K562 (cell line): Measurements from ENCODE around the gene AMBRA1. TPM values are rescaled to one million over a fixed set of nuclear protein-coding genes. Genes with fewer than 3 reads are reported as not detected.

Experiments used
- ATAC-seq: fragments of 200-7000 bp; cut with Tn5 transposase; 3 replicates; pipeline ENCODE4 v1.9.1; 2020; ENCODE audit warnings: moderate library complexity
- BruUV-seq: library from RNA; stranded (reverse); fragments of 400-500 nt; replicated peaks from 2 replicates; lab custom pipeline; 2021; lab: Mats Ljungman, UMichigan
- CTCF ChIA-PET: fragments of 300-600 bp; formaldehyde crosslinking; extraction: SDS; loops from one replicate; lab custom pipeline; 2021; ENCODE audit warnings: low intra/inter-chr PET ratio; lab: Yijun Ruan, JAX
- POLR2A ChIA-PET: fragments of 300-600, 350-650 bp; sonication (Branson Sonifier 250); formaldehyde crosslinking; extraction: SDS; loops from one replicate; lab custom pipeline; 2021; ENCODE audit warnings: antibody characterized with exemption, inconsistent platforms; lab: Yijun Ruan, JAX
- DNase-seq, 4 experiments: peaks; one replicate each; pipeline versions ENCODE4 v3.0.0 to v3.0.0-alpha.2; 2011 to 2018; ENCODE audit warnings: low spot score in 3 of 4, mixed read lengths in 3 of 4; ENCODE audit errors: extremely low read depth in 1 of 4
- FAIRE-seq: peaks from 2 replicates; lab custom pipeline; 2011; peaks lifted over from hg19 to GRCh38; lab: Jason Lieb, UNC
- H2AFZ ChIP-seq: 2 replicates; pipeline ENCODE4 v1.6.0; 2011; ENCODE audit warnings: low read depth, low read length, control low read depth, inconsistent platforms
- H3K27ac ChIP-seq: fragments of 200-600 bp; 3 replicates; pipeline ENCODE4 v1.8.0; 2011; ENCODE audit warnings: low read depth, mild to moderate bottlenecking, control low read depth, inconsistent platforms, low read length, moderate library complexity, mixed read lengths; ENCODE audit errors: extremely low read depth
- H3K27me3 ChIP-seq, 2 experiments: fragments of 300-600 bp in 1 of 2; 2 replicates in 1 of 2; 3 replicates in 1 of 2; pipeline versions ENCODE4 v1.6.0 to v1.8.0; 2011; ENCODE audit warnings: inconsistent platforms in 2 of 2, low read length in 2 of 2, mild to moderate bottlenecking in 1 of 2, mixed read lengths in 1 of 2, moderate library complexity in 1 of 2; ENCODE audit not compliant: control insufficient read depth in 2 of 2, insufficient read depth in 2 of 2
- H3K36me3 ChIP-seq: fragments of 300-600 bp; 3 replicates; pipeline ENCODE4 v1.8.0; 2011; ENCODE audit warnings: mild to moderate bottlenecking, low read length, inconsistent platforms; ENCODE audit not compliant: control insufficient read depth, insufficient read depth
- H3K4me1 ChIP-seq, 2 experiments: fragments of 200-600 bp in 1 of 2; replicated peaks in 1 of 2; 2 replicates in 1 of 2; 3 replicates in 1 of 2; pipeline versions ENCODE4 v1.5.1 to v1.8.0; 2011; ENCODE audit warnings: inconsistent platforms in 2 of 2, low read length in 2 of 2, mild to moderate bottlenecking in 1 of 2, mixed read lengths in 1 of 2, moderate library complexity in 1 of 2; ENCODE audit not compliant: control insufficient read depth in 2 of 2, insufficient read depth in 2 of 2
- H3K4me2 ChIP-seq: 2 replicates; pipeline ENCODE4 v1.6.1; 2011; ENCODE audit warnings: low read length, control low read depth, inconsistent platforms, mixed read lengths; ENCODE audit not compliant: insufficient read depth
- H3K4me3 ChIP-seq: fragments of 200-600 bp; sonication (generic), shearing (Covaris generic); 2 replicates; pipeline ENCODE4 v1.5.1; 2016; ENCODE audit warnings: control low read depth, inconsistent platforms
- H3K79me2 ChIP-seq: fragments of 200-600 bp; 3 replicates; pipeline ENCODE4 v1.8.0; 2011; ENCODE audit warnings: low read length, inconsistent platforms; ENCODE audit not compliant: control insufficient read depth, insufficient read depth
- H3K9ac ChIP-seq, 2 experiments: 2 replicates each; pipeline versions ENCODE4 v1.6.0 to v1.6.1; 2011; ENCODE audit warnings: low read depth in 2 of 2, low read length in 2 of 2, control low read depth in 1 of 2, inconsistent platforms in 1 of 2, mild to moderate bottlenecking in 1 of 2, mixed read lengths in 1 of 2; ENCODE audit not compliant: insufficient read depth in 1 of 2
- H3K9me1 ChIP-seq: one replicate; pipeline ENCODE4 v1.6.0; 2011; ENCODE audit warnings: inconsistent platforms, mild to moderate bottlenecking, low read length, moderate library complexity; ENCODE audit not compliant: control insufficient read depth, insufficient read depth
- H3K9me3 ChIP-seq: replicated peaks from 2 replicates; pipeline ENCODE4 v1.5.1; 2011; ENCODE audit warnings: low read depth, low read length, inconsistent platforms; ENCODE audit not compliant: control insufficient read depth, insufficient read depth
- H4K20me1 ChIP-seq: replicated peaks from 2 replicates; pipeline ENCODE4 v1.6.1; 2011; ENCODE audit warnings: low read length, inconsistent platforms, mixed read lengths; ENCODE audit not compliant: control insufficient read depth, insufficient read depth
- ATF3 ChIP-seq, 2 experiments: fragments of 450-650 bp in 1 of 2; sonication (generic) in 1 of 2; formaldehyde crosslinking in 1 of 2; IDR thresholded peaks in 1 of 2; conservative IDR thresholded peaks in 1 of 2; 2 replicates each; pipeline versions ENCODE4 v1.6.1 to v1.8.1; 2016 to 2023; ENCODE audit warnings: mild to moderate bottlenecking in 2 of 2, moderate library complexity in 2 of 2, inconsistent platforms in 1 of 2, missing genetic modification reagents in 1 of 2
- POLR2B ChIP-seq: fragments of 450-650 bp; IDR thresholded peaks from 2 replicates; pipeline ENCODE4 v1.6.1; 2018; ENCODE audit warnings: low read depth; ENCODE audit not compliant: partially characterized antibody
- POLR3A ChIP-seq: IDR thresholded peaks from 2 replicates; pipeline ENCODE4 v1.6.1; 2011; ENCODE audit warnings: borderline replicate concordance, mild to moderate bottlenecking, moderate library complexity; ENCODE audit not compliant: insufficient read length, insufficient read depth; ENCODE audit errors: extremely low read depth
- RB1 ChIP-seq: fragments of 450-650 bp; IDR thresholded peaks from 2 replicates; pipeline ENCODE4 v1.6.1; 2017; ENCODE audit warnings: low read depth, mild to moderate bottlenecking
- YBX1 ChIP-seq: fragments of 450-650 bp; IDR thresholded peaks from 2 replicates; pipeline ENCODE4 v1.7.1; 2016; ENCODE audit warnings: mild to moderate bottlenecking
- ZNF561 ChIP-seq: fragments of 450-650 bp; formaldehyde crosslinking; conservative IDR thresholded peaks from 2 replicates; pipeline ENCODE4 v1.4.0; 2020; ENCODE audit warnings: mild to moderate bottlenecking, moderate library complexity
- ZNF609 ChIP-seq: sonication (generic); formaldehyde crosslinking; IDR thresholded peaks from 2 replicates; pipeline ENCODE4 v1.8.1; 2023; ENCODE audit warnings: missing genetic modification reagents, mild to moderate bottlenecking, borderline replicate concordance
- in situ Hi-C: fragments of 300-500 bp; cut with MboI; formaldehyde crosslinking; loops from 4 replicates; pipeline ENCODE4 v1.15.0; 2018; ENCODE audit warnings: inconsistent platforms, mixed read lengths
- intact Hi-C: fragments of 100-400 bp; cut with micrococcal nuclease; formaldehyde crosslinking; loops from 2 replicates; pipeline ENCODE4 v1.14.2; 2022
- polyA plus RNA-seq, 8 experiments: library from polyadenylated mRNA; depleted of rRNA in 4 of 8; stranded (reverse) in 5 of 8; unstranded in 3 of 8; fragments of >200 nt; fragmentation: Nextera tagmentation in 2 of 8; fragmentation: Illumina TruSeq in 1 of 8; extraction: Ambion mirVana in 2 of 8; extraction: Trizol in 1 of 8; gene quantifications; 2 replicates each; pipeline versions ENCODE4 v1.2.1 to v1.2.3, GENCODE V29; 2011 to 2014; ENCODE audit warnings: inconsistent platforms in 1 of 8, missing spikeins in 1 of 8
- total RNA-seq, 7 experiments: library from RNA; depleted of rRNA in 6 of 7; stranded (reverse); fragments of >200 nt in 6 of 7; fragmentation: Illumina TruSeq in 2 of 7; extraction: Trizol in 2 of 7; gene quantifications; 2 replicates each; pipeline versions ENCODE4 v1.2.1 to v1.2.3, GENCODE V29; 2011 to 2021; ENCODE audit warnings: low replicate concordance in 1 of 7
- TF ChIP-seq, protein P1 (sequence below), 2 experiments: fragments of 450-650 bp; IDR thresholded peaks; 2 replicates each; pipeline ENCODE4 v1.6.1; 2018; ENCODE audit warnings: mild to moderate bottlenecking in 2 of 2, low read depth in 1 of 2; ENCODE audit not compliant: partially characterized antibody in 2 of 2
- TF ChIP-seq, protein P2 (sequence below), 2 experiments: fragments of 450-650 bp; conservative IDR thresholded peaks; 2 replicates each; pipeline ENCODE4 v1.6.1; 2017; ENCODE audit warnings: mild to moderate bottlenecking in 2 of 2, moderate library complexity in 2 of 2

Gene AMBRA1
- total and polyA plus RNA-seq, 9 of the 15 experiments (the other 6 are each of a cell fraction or from before 2014, with no cell fraction given), result 0.15 to 24.5 (median 13.0) TPM

GRCh38 chr11:46524201-46524770, 69.5 kb downstream of the AMBRA1 start:
- H4K20me1 ChIP-seq, result peaks cover 4% of the 10 kb centered on the region
- no peaks in the 10 kb centered on the region for H3K27me3 ChIP-seq
- in situ Hi-C loops, result no loop called here
- H3K79me2 ChIP-seq, result peaks cover 62% of the 10 kb centered on the region
- FAIRE-seq, result no peak
- ChIA-PET POLR2A (no interaction called here), CTCF (no interaction called here)
- no peak overlapping the region for H3K27ac ChIP-seq
- no peak overlapping the region for H3K4me3 ChIP-seq
- no peak for ATAC-seq
- no peak overlapping the region for H2AFZ ChIP-seq
- no TSS peak for BruUV-seq
- H3K9me3 ChIP-seq, result no peaks in the 10 kb centered on the region
- H3K4me1 ChIP-seq, result peaks cover 0 to 4% of the 10 kb centered on the region in 2 experiments; a peak in 1 of 5 replicates
- no peak for DNase-seq
- no peaks in the 10 kb centered on the region for H3K9me1 ChIP-seq
- peaks cover 2% of the 10 kb centered on the region; the same call in 2 of the 3 replicates for H3K36me3 ChIP-seq
- intact Hi-C loops, result no loop called here
- H3K9ac ChIP-seq, result no peak overlapping the region
- H3K4me2 ChIP-seq, result no peak overlapping the region
- TF ChIP-seq ATF3 (IDR thresholded peaks at IDR 0.05), result no peak
- no peak for TF ChIP-seq ATF3 (CRISPR knock-in tag; conservative IDR thresholded peaks at IDR 0.05)
- TF ChIP-seq, protein P1, sequence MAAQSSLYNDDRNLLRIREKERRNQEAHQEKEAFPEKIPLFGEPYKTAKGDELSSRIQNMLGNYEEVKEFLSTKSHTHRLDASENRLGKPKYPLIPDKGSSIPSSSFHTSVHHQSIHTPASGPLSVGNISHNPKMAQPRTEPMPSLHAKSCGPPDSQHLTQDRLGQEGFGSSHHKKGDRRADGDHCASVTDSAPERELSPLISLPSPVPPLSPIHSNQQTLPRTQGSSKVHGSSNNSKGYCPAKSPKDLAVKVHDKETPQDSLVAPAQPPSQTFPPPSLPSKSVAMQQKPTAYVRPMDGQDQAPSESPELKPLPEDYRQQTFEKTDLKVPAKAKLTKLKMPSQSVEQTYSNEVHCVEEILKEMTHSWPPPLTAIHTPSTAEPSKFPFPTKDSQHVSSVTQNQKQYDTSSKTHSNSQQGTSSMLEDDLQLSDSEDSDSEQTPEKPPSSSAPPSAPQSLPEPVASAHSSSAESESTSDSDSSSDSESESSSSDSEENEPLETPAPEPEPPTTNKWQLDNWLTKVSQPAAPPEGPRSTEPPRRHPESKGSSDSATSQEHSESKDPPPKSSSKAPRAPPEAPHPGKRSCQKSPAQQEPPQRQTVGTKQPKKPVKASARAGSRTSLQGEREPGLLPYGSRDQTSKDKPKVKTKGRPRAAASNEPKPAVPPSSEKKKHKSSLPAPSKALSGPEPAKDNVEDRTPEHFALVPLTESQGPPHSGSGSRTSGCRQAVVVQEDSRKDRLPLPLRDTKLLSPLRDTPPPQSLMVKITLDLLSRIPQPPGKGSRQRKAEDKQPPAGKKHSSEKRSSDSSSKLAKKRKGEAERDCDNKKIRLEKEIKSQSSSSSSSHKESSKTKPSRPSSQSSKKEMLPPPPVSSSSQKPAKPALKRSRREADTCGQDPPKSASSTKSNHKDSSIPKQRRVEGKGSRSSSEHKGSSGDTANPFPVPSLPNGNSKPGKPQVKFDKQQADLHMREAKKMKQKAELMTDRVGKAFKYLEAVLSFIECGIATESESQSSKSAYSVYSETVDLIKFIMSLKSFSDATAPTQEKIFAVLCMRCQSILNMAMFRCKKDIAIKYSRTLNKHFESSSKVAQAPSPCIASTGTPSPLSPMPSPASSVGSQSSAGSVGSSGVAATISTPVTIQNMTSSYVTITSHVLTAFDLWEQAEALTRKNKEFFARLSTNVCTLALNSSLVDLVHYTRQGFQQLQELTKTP (IDR thresholded peaks at IDR 0.05; ENCODE audit: low read depth in 1 of 2, partially characterized antibody in 2 of 2), result no peak
- no peak for TF ChIP-seq ZNF609 (CRISPR knock-in tag)
- TF ChIP-seq POLR3A, result no peak
- TF ChIP-seq POLR2B, result no peak
- TF ChIP-seq, protein P2, sequence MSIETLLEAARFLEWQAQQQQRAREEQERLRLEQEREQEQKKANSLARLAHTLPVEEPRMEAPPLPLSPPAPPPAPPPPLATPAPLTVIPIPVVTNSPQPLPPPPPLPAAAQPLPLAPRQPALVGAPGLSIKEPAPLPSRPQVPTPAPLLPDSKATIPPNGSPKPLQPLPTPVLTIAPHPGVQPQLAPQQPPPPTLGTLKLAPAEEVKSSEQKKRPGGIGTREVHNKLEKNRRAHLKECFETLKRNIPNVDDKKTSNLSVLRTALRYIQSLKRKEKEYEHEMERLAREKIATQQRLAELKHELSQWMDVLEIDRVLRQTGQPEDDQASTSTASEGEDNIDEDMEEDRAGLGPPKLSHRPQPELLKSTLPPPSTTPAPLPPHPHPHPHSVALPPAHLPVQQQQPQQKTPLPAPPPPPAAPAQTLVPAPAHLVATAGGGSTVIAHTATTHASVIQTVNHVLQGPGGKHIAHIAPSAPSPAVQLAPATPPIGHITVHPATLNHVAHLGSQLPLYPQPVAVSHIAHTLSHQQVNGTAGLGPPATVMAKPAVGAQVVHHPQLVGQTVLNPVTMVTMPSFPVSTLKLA (conservative IDR thresholded peaks at IDR 0.05), result no peak
- no peak for TF ChIP-seq YBX1
- TF ChIP-seq RB1, result no peak
- no peak for TF ChIP-seq ZNF561
